Measurements from ENCODE around the gene AP1B1.

DNA sequence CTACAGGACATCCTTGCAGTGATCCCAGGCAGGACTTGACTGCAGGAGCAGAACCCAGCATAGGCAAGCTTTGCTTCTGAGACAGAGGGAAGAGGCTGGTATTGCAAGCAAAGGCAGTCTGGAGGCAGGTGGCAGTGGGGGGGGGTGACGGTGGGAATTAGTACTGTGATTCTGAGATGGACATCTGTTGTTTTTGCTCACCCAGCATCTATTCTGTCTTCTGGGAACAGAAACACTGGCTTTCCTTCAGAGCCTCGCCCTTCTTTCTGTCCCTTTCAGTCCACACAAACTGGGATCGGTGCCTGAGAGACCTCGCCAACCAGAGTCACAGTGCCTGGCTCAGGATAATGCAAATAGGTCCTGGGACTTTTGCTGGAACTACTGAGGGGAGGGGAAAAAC, 41.7 kb downstream of the AP1B1 start:
- TF ChIP-seq, protein P1, sequence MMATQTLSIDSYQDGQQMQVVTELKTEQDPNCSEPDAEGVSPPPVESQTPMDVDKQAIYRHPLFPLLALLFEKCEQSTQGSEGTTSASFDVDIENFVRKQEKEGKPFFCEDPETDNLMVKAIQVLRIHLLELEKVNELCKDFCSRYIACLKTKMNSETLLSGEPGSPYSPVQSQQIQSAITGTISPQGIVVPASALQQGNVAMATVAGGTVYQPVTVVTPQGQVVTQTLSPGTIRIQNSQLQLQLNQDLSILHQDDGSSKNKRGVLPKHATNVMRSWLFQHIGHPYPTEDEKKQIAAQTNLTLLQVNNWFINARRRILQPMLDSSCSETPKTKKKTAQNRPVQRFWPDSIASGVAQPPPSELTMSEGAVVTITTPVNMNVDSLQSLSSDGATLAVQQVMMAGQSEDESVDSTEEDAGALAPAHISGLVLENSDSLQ (IDR thresholded peaks at IDR 0.05), result no peak
- TF ChIP-seq BHLHE40 (IDR thresholded peaks at IDR 0.05; ENCODE audit: borderline replicate concordance) (no peak), FOXK2 (IDR thresholded peaks at IDR 0.05) (no peak), SP1 (IDR thresholded peaks at IDR 0.05) (no peak), FOXA1 (IDR thresholded peaks at IDR 0.05) (no peak), CTBP1 (IDR thresholded peaks at IDR 0.05; ENCODE audit: borderline replicate concordance) (no peak), SUZ12 (IDR thresholded peaks at IDR 0.05) (no peak), LEF1 (IDR thresholded peaks at IDR 0.05; ENCODE audit: borderline replicate concordance) (no peak), FOXM1 (IDR thresholded peaks at IDR 0.05; ENCODE audit: borderline replicate concordance) (no peak), ELF4 (IDR thresholded peaks at IDR 0.05) (no peak), HDGF (IDR thresholded peaks at IDR 0.05; ENCODE audit: borderline replicate concordance) (no peak)

Data from HEK293T (cell line).